C4-2B (cell line): ENCODE data around the gene ACOX2.

Source experiments
- H3K27ac ChIP-seq: fragments of 450-650 bp; 2 replicates; pipeline ENCODE4 v1.5.1; 2017
- ZFX ChIP-seq: fragments of 450-650 bp; IDR thresholded peaks from 2 replicates; pipeline ENCODE4 v1.6.1; 2017
- TF ChIP-seq, protein P1 (sequence below): fragments of 450-650 bp; conservative IDR thresholded peaks from 2 replicates; pipeline ENCODE4 v1.5.1; 2017; ENCODE audit warnings: mild to moderate bottlenecking

The ACOX2 gene

GRCh38 chr3:58572634-58573230 is 35.7 kb upstream of the ACOX2 start:
- no peak overlapping the region for H3K27ac ChIP-seq
- TF ChIP-seq, protein P1, sequence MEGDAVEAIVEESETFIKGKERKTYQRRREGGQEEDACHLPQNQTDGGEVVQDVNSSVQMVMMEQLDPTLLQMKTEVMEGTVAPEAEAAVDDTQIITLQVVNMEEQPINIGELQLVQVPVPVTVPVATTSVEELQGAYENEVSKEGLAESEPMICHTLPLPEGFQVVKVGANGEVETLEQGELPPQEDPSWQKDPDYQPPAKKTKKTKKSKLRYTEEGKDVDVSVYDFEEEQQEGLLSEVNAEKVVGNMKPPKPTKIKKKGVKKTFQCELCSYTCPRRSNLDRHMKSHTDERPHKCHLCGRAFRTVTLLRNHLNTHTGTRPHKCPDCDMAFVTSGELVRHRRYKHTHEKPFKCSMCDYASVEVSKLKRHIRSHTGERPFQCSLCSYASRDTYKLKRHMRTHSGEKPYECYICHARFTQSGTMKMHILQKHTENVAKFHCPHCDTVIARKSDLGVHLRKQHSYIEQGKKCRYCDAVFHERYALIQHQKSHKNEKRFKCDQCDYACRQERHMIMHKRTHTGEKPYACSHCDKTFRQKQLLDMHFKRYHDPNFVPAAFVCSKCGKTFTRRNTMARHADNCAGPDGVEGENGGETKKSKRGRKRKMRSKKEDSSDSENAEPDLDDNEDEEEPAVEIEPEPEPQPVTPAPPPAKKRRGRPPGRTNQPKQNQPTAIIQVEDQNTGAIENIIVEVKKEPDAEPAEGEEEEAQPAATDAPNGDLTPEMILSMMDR, result no peak
- TF ChIP-seq ZFX, result no peak

- no peak for TF ChIP-seq ZFX
- TF ChIP-seq, protein P1, result no peak
- no peak overlapping the region for H3K27ac ChIP-seq
These were observed 35.1 kb upstream of the ACOX2 start for GRCh38 chr3:58572013-58572633.

DNA sequence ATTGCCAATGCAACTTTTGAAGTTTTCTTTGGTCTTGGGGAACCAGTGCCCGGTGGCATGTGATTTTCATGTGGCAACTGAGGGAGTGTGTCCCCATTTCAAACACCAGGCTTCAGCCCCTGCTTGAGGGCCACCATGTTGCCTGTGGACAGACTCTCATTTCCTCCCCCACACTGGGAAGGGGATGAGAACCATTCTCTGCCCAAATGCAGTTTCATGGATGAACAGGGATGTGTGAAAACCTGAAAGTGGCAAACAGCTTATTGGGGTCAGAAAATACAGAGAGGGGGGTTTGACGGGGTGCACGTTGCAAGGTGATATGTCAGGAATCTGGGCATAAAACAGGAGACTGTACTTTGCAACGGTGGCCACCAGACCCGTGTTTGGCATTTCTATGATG is 33.9 kb upstream of the ACOX2 start:
- no peak overlapping the region for H3K27ac ChIP-seq
- TF ChIP-seq ZFX, result no peak
- TF ChIP-seq, protein P1, result no peak

GRCh38 chr3:58569287-58570001 is 32.5 kb upstream of the ACOX2 start:
- H3K27ac ChIP-seq, result no peak overlapping the region
- no peak for TF ChIP-seq ZFX
- TF ChIP-seq, protein P1, result no peak

GRCh38 chr3:58568572-58569286 is 31.7 kb upstream of the ACOX2 start:
- no peak for TF ChIP-seq ZFX
- TF ChIP-seq, protein P1, result peak; percentile 89
- no peak overlapping the region for H3K27ac ChIP-seq

DNA sequence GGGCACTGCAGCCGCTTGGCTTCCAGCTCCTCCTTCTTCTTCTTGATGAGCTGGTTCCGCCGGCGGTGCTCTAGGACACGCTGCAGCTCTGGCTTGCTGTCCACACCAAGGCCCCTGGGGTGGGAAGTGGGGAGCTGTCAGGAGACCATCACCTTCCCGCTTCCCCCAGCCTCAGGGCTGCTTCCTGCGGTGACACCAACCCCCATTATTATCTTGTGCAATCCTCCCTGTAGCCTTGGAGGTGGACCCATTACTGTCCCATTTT is 30.2 kb upstream of the ACOX2 start:
- TF ChIP-seq, protein P1, result no peak
- no peak for TF ChIP-seq ZFX
- H3K27ac ChIP-seq, result no peak overlapping the region
